Measurements from ENCODE around the gene CYTH1. TPM values are rescaled to one million over a fixed set of nuclear protein-coding genes. Genes with fewer than 3 reads are reported as not detected.

CYTH1 gene
- total RNA-seq, 1 experiment from 2014 or later = 34.3 TPM

DNA sequence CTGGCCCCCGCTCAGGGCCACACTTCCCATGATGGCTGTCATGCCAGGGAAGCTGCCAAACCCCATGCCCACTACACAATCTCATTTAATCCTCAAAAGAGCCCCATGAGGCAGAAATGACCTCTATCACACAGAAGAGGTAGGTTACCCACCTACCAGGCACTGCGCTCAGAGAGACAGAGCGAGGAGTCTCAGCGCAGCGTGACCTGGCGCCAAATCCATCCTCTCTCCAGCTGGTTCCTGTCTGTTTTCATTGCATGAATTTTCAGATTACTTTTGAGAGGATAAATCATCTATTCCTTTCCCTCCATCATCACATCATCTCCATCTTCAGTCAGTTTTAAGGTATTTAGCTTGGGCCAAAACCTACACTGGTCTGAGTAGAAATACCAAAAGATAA is 103.4 kb downstream of the CYTH1 start (continued):
- TF ChIP-seq, protein P1, sequence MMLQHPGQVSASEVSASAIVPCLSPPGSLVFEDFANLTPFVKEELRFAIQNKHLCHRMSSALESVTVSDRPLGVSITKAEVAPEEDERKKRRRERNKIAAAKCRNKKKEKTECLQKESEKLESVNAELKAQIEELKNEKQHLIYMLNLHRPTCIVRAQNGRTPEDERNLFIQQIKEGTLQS (IDR thresholded peaks at IDR 0.05) = no peak

DNA sequence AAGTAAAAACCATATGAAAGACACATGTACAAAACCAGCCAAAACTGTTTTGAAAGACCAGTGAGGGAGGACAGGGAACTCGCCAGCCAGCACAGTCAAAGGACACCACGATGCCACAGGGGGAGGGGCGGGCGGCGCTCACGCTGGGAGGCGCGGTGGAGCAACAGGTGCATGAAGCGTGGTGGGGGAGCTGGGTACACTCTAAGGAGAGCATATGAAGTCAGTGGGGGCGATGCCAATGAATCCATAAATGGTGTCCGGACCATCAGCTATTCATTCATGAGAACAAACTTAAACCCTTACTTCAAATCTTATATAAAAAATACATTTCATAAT is 103.9 kb downstream of the CYTH1 start:
- ChIA-PET RAD21 (ENCODE audit: low non-redundant PET in 1 of 2, low total read pairs in 2 of 2, uncharacterized antibody in 2 of 2, unreplicated experiment in 2 of 2) (no interaction called here), POLR2A (no interaction called here), CTCF (no interaction called here)
- Histone ChIP-seq H3K27ac (ENCODE audit: low read depth, low read length) (no peak overlapping the region), H3K36me3 (ENCODE audit: control insufficient read depth in 1 of 2, insufficient read depth in 2 of 2, low read length in 2 of 2) (peaks cover 0 to 30% of the 10 kb centered on the region in 2 experiments; a peak in 3 of 4 replicates), H3K9me3 (ENCODE audit: control insufficient read depth in 1 of 2, insufficient read depth in 1 of 2, low read depth in 1 of 2, low read length in 2 of 2) (no peaks in the 10 kb centered on the region), H3K27me3 (ENCODE audit: insufficient read depth, low read length) (no peaks in the 10 kb centered on the region), H3K4me1 (ENCODE audit: control insufficient read depth in 1 of 2, insufficient read depth in 2 of 2, low read length in 2 of 2) (peaks cover 5 to 23% of the 10 kb centered on the region in 2 experiments), H3K9ac (ENCODE audit: low read length) (no peak overlapping the region), H2AFZ (ENCODE audit: low read depth, low read length, poor library complexity, severe bottlenecking) (no peak overlapping the region), H3K79me2 (ENCODE audit: insufficient read depth, low read length) (no peaks in the 10 kb centered on the region), H3K4me2 (ENCODE audit: low read length) (no peak overlapping the region), H3K4me3 (replicated peaks in 1 of 2; ENCODE audit: low read depth in 1 of 2, low read length in 2 of 2) (no peak overlapping the region), H4K20me1 (ENCODE audit: insufficient read depth) (no peaks in the 10 kb centered on the region), H3K9me2 (ENCODE audit: insufficient read depth) (no peaks in the 10 kb centered on the region)
- DNase-seq (ENCODE audit: low read depth, low spot score) (no peak), ATAC-seq (no peak)
- intact Hi-C loops (cut with micrococcal nuclease) = no loop called here
- TF ChIP-seq TCF7L2 (IDR thresholded peaks at IDR 0.05; ENCODE audit: borderline replicate concordance, extremely low read depth, insufficient read depth, insufficient read length) (no peak), EGR1 (IDR thresholded peaks at IDR 0.05; ENCODE audit: low read depth) (no peak), RAD21 (IDR thresholded peaks at IDR 0.05; ENCODE audit: low read depth) (no peak), ZNF274 (IDR thresholded peaks at IDR 0.05; ENCODE audit: low read depth, low read length) (no peak), FOSL1 (IDR thresholded peaks at IDR 0.05; ENCODE audit: low read depth) (no peak), POLR2A (IDR thresholded peaks at IDR 0.05; ENCODE audit: borderline replicate concordance, extremely low read depth, insufficient read depth, insufficient read length) (no peak), ELF1 (IDR thresholded peaks at IDR 0.05; ENCODE audit: borderline replicate concordance, low read depth) (no peak), SIN3A (IDR thresholded peaks at IDR 0.05; ENCODE audit: low read depth) (no peak), EZH2 (IDR thresholded peaks at IDR 0.05) (no peak), CEBPB (IDR thresholded peaks at IDR 0.05; ENCODE audit: low read depth) (no peak), CBX3 (IDR thresholded peaks at IDR 0.05; ENCODE audit: low read depth) (no peak), POLR2AphosphoS5 (IDR thresholded peaks at IDR 0.05; ENCODE audit: low read depth, low read length) (no peak), JUND (IDR thresholded peaks at IDR 0.05) (no peak), YY1 (IDR thresholded peaks at IDR 0.05; ENCODE audit: extremely low read depth, insufficient replicate concordance, low read depth, low read length) (no peak)
- TF ChIP-seq, protein P1 (IDR thresholded peaks at IDR 0.05) = no peak
- TF ChIP-seq, protein P2, sequence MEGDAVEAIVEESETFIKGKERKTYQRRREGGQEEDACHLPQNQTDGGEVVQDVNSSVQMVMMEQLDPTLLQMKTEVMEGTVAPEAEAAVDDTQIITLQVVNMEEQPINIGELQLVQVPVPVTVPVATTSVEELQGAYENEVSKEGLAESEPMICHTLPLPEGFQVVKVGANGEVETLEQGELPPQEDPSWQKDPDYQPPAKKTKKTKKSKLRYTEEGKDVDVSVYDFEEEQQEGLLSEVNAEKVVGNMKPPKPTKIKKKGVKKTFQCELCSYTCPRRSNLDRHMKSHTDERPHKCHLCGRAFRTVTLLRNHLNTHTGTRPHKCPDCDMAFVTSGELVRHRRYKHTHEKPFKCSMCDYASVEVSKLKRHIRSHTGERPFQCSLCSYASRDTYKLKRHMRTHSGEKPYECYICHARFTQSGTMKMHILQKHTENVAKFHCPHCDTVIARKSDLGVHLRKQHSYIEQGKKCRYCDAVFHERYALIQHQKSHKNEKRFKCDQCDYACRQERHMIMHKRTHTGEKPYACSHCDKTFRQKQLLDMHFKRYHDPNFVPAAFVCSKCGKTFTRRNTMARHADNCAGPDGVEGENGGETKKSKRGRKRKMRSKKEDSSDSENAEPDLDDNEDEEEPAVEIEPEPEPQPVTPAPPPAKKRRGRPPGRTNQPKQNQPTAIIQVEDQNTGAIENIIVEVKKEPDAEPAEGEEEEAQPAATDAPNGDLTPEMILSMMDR (IDR thresholded peaks at IDR 0.05 in 2 of 3, conservative IDR thresholded peaks at IDR 0.05 in 1 of 3; ENCODE audit: borderline replicate concordance in 1 of 3, insufficient read depth in 1 of 3, low read depth in 2 of 3, low read length in 2 of 3) = no peak
- TF ChIP-seq, protein P3, sequence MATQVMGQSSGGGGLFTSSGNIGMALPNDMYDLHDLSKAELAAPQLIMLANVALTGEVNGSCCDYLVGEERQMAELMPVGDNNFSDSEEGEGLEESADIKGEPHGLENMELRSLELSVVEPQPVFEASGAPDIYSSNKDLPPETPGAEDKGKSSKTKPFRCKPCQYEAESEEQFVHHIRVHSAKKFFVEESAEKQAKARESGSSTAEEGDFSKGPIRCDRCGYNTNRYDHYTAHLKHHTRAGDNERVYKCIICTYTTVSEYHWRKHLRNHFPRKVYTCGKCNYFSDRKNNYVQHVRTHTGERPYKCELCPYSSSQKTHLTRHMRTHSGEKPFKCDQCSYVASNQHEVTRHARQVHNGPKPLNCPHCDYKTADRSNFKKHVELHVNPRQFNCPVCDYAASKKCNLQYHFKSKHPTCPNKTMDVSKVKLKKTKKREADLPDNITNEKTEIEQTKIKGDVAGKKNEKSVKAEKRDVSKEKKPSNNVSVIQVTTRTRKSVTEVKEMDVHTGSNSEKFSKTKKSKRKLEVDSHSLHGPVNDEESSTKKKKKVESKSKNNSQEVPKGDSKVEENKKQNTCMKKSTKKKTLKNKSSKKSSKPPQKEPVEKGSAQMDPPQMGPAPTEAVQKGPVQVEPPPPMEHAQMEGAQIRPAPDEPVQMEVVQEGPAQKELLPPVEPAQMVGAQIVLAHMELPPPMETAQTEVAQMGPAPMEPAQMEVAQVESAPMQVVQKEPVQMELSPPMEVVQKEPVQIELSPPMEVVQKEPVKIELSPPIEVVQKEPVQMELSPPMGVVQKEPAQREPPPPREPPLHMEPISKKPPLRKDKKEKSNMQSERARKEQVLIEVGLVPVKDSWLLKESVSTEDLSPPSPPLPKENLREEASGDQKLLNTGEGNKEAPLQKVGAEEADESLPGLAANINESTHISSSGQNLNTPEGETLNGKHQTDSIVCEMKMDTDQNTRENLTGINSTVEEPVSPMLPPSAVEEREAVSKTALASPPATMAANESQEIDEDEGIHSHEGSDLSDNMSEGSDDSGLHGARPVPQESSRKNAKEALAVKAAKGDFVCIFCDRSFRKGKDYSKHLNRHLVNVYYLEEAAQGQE (IDR thresholded peaks at IDR 0.05; ENCODE audit: low read depth) = no peak
- TF ChIP-seq, protein P4, sequence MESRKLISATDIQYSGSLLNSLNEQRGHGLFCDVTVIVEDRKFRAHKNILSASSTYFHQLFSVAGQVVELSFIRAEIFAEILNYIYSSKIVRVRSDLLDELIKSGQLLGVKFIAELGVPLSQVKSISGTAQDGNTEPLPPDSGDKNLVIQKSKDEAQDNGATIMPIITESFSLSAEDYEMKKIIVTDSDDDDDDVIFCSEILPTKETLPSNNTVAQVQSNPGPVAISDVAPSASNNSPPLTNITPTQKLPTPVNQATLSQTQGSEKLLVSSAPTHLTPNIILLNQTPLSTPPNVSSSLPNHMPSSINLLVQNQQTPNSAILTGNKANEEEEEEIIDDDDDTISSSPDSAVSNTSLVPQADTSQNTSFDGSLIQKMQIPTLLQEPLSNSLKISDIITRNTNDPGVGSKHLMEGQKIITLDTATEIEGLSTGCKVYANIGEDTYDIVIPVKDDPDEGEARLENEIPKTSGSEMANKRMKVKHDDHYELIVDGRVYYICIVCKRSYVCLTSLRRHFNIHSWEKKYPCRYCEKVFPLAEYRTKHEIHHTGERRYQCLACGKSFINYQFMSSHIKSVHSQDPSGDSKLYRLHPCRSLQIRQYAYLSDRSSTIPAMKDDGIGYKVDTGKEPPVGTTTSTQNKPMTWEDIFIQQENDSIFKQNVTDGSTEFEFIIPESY (IDR thresholded peaks at IDR 0.05; ENCODE audit: extremely low read depth, insufficient replicate concordance, low read length) = no peak
- TF ChIP-seq, protein P5, sequence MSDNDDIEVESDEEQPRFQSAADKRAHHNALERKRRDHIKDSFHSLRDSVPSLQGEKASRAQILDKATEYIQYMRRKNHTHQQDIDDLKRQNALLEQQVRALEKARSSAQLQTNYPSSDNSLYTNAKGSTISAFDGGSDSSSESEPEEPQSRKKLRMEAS (IDR thresholded peaks at IDR 0.05) = no peak
- no TSS peak for BruUV-seq (replicated peaks)

Data from HCT116 (cell line).